Peyer's patch (tissue), 4 donors: ENCODE results near the gene SLC28A1. TPM values are rescaled to one million over a fixed set of nuclear protein-coding genes. Genes with fewer than 3 reads are reported as not detected.

Source experiments
- DNase-seq, 3 donors: peaks; one replicate each; pipeline ENCODE4 v3.0.0-alpha.2; 2017 to 2019
- H3K27ac ChIP-seq, 4 donors: fragments of 200-600 bp; sonication (generic); one replicate each; pipeline ENCODE4 v1.5.1; 2016 to 2019
- H3K27me3 ChIP-seq, 2 donors: fragments of 200-600 bp; sonication (generic); one replicate each; pipeline ENCODE4 v1.5.1; 2019
- H3K36me3 ChIP-seq, 3 donors: fragments of 200-600 bp; sonication (generic); one replicate each; pipeline ENCODE4 v1.5.1; 2016 to 2019
- H3K4me1 ChIP-seq, 4 donors: fragments of 200-600 bp; sonication (generic); one replicate each; pipeline ENCODE4 v1.5.1; 2016 to 2019
- H3K4me3 ChIP-seq, 4 donors: fragments of 200-600 bp; sonication (generic); 1 replicate in 3 of 4; 2 replicates in 1 of 4; pipeline ENCODE4 v1.5.1; 2016 to 2019; ENCODE audit warnings: mild to moderate bottlenecking in 1 of 4
- H3K9me3 ChIP-seq, 4 donors: fragments of 200-600 bp; sonication (generic); one replicate each; pipeline ENCODE4 v1.5.1; 2016 to 2019; ENCODE audit warnings: mild to moderate bottlenecking in 1 of 4
- CTCF ChIP-seq, 6 experiments: fragments of 450-650 bp in 4 of 6; fragments of 200-600 bp in 2 of 6; sonication (generic) in 1 of 6; IDR thresholded peaks; one replicate each; pipeline ENCODE4 v1.5.1; 2017 to 2019; ENCODE audit warnings: antibody characterized with exemption in 6 of 6, mild to moderate bottlenecking in 3 of 6, moderate library complexity in 1 of 6
- POLR2A ChIP-seq, 2 donors: fragments of 450-650 bp; IDR thresholded peaks; one replicate each; pipeline ENCODE4 v1.5.1; 2017; ENCODE audit warnings: antibody characterized with exemption in 2 of 2, mild to moderate bottlenecking in 2 of 2, moderate library complexity in 2 of 2
- total RNA-seq, 4 donors: library from RNA; depleted of rRNA; stranded (reverse); fragments of >200 nt; gene quantifications; one replicate each; pipeline ENCODE4 v1.1.0, GENCODE V29; 2016

SLC28A1 gene
- total RNA-seq, 4 donors from 2014 or later = 4.1 to 111 (median 64.3) TPM

- no peak for TF ChIP-seq POLR2A (IDR thresholded peaks at IDR 0.05)
- TF ChIP-seq CTCF (IDR thresholded peaks at IDR 0.05) = no peak
- H3K36me3 ChIP-seq = no peaks in the 10 kb centered on the region
- H3K4me1 ChIP-seq = no peaks in the 10 kb centered on the region
- no peak overlapping the region for H3K27ac ChIP-seq
- no peaks in the 10 kb centered on the region for H3K9me3 ChIP-seq
- H3K27me3 ChIP-seq = no peaks in the 10 kb centered on the region
- no peak overlapping the region for H3K4me3 ChIP-seq
- no peak for DNase-seq
These were observed 76.1 kb downstream of the SLC28A1 start for GRCh38 chr15:84960391-84961113.

GRCh38 chr15:84961114-84961452, 76.6 kb downstream of the SLC28A1 start:
- H3K27ac ChIP-seq = no peak overlapping the region
- no peak overlapping the region for H3K4me3 ChIP-seq
- TF ChIP-seq POLR2A (IDR thresholded peaks at IDR 0.05) (no peak), CTCF (IDR thresholded peaks at IDR 0.05) (no peak)
- H3K27me3 ChIP-seq = no peaks in the 10 kb centered on the region
- H3K9me3 ChIP-seq = no peaks in the 10 kb centered on the region
- H3K4me1 ChIP-seq = no peaks in the 10 kb centered on the region
- no peak for DNase-seq
- H3K36me3 ChIP-seq = no peaks in the 10 kb centered on the region

GRCh38 chr15:84961707-84962106, 77.2 kb downstream of the SLC28A1 start:
- TF ChIP-seq CTCF (IDR thresholded peaks at IDR 0.05) = no peak
- TF ChIP-seq POLR2A (IDR thresholded peaks at IDR 0.05) = no peak
- DNase-seq = no peak
- Histone ChIP-seq H3K27ac (no peak overlapping the region), H3K9me3 (no peaks in the 10 kb centered on the region), H3K27me3 (no peaks in the 10 kb centered on the region), H3K4me1 (no peaks in the 10 kb centered on the region), H3K4me3 (no peak overlapping the region), H3K36me3 (no peaks in the 10 kb centered on the region)

- TF ChIP-seq POLR2A (IDR thresholded peaks at IDR 0.05) (no peak), CTCF (IDR thresholded peaks at IDR 0.05) (no peak)
- H3K4me3 ChIP-seq = no peak overlapping the region
These were observed 78.5 kb downstream of the SLC28A1 start for GRCh38 chr15:84962955-84963354.

GRCh38 chr15:84967380-84967779, 82.9 kb downstream of the SLC28A1 start:
- Histone ChIP-seq H3K36me3 (no peaks in the 10 kb centered on the region), H3K9me3 (no peaks in the 10 kb centered on the region), H3K27ac (no peak overlapping the region), H3K4me1 (no peaks in the 10 kb centered on the region), H3K4me3 (no peak overlapping the region), H3K27me3 (no peaks in the 10 kb centered on the region)
- TF ChIP-seq CTCF (IDR thresholded peaks at IDR 0.05) (no peak), POLR2A (IDR thresholded peaks at IDR 0.05) (no peak)
- no peak for DNase-seq

More at GRCh38 chr15:84962955-84963354, 78.5 kb downstream of the SLC28A1 start:
- Histone ChIP-seq H3K9me3 (no peaks in the 10 kb centered on the region), H3K4me1 (no peaks in the 10 kb centered on the region), H3K27ac (no peak overlapping the region), H3K27me3 (no peaks in the 10 kb centered on the region), H3K36me3 (no peaks in the 10 kb centered on the region)
- no peak for DNase-seq

- TF ChIP-seq POLR2A (IDR thresholded peaks at IDR 0.05) = no peak
- no peak for TF ChIP-seq CTCF (IDR thresholded peaks at IDR 0.05)
- H3K36me3 ChIP-seq = no peaks in the 10 kb centered on the region
- no peak for DNase-seq
- no peak overlapping the region for H3K4me3 ChIP-seq
- H3K9me3 ChIP-seq = no peaks in the 10 kb centered on the region
- H3K4me1 ChIP-seq = no peaks in the 10 kb centered on the region
- no peak overlapping the region for H3K27ac ChIP-seq
- H3K27me3 ChIP-seq = no peaks in the 10 kb centered on the region
These were observed 83.8 kb downstream of the SLC28A1 start for GRCh38 chr15:84968301-84968700.
